NCI-H82 (cell line): ENCODE data around the gene RAC3.
"Not testable (repeated sequence)": the region's sequence is repeated elsewhere in the genome, so short reads cannot be mapped to it uniquely, and the experiment has no call there.

Source experiments
- DNase-seq: peaks from one replicate; lab custom pipeline; 2025; lab: John Stamatoyannopoulos, UW

RAC3 gene

GRCh38 chr17:82023447-82024241, 7.8 kb upstream of the RAC3 start:
- DNase-seq, result peak; percentile 64

- DNase-seq, result no peak
Measured at GRCh38 chr17:82024859-82025258, 6.6 kb upstream of the RAC3 start.

- DNase-seq, result no peak
Measured at GRCh38 chr17:82025401-82026107, 5.9 kb upstream of the RAC3 start.

GRCh38 chr17:82028246-82028645, 3.2 kb upstream of the RAC3 start:
- DNase-seq, result no peak

- DNase-seq, result no peak
Measured at GRCh38 chr17:82028966-82029365, 2.5 kb upstream of the RAC3 start.

- no peak for DNase-seq
Measured at GRCh38 chr17:82029391-82029790, 2.1 kb upstream of the RAC3 start.

GRCh38 chr17:82029990-82030469, 1.4 kb upstream of the RAC3 start:
- DNase-seq, result no peak

GRCh38 chr17:82030470-82031302, 792 bp upstream of the RAC3 start:
- DNase-seq, result peak; percentile 92

- DNase-seq, result peak; percentile 75
Measured at GRCh38 chr17:82031885-82032627, 578 bp downstream of the RAC3 start.

GRCh38 chr17:82033359-82034085, 2.0 kb downstream of the RAC3 start:
- DNase-seq, result no peak

GRCh38 chr17:82034371-82035011, 3.0 kb downstream of the RAC3 start:
- no peak for DNase-seq

GRCh38 chr17:82035488-82035887, 4.0 kb downstream of the RAC3 start:
- no peak for DNase-seq

GRCh38 chr17:82035956-82036633, 4.6 kb downstream of the RAC3 start:
- DNase-seq, result no peak

- DNase-seq, result no peak
Measured at GRCh38 chr17:82036634-82037091, 5.2 kb downstream of the RAC3 start.

- DNase-seq, result peak; percentile 99
Measured at GRCh38 chr17:82037092-82037888, 5.8 kb downstream of the RAC3 start, which contains the start of gene DCXR. DCXR (minus strand) TSS chr17:82037697; CDS start chr17:82037682, 15 bp downstream.

GRCh38 chr17:82037889-82038195, 6.4 kb downstream of the RAC3 start:
- DNase-seq, result no peak

- DNase-seq, result not testable (repeated sequence)
Measured at GRCh38 chr17:82038796-82039409, 7.4 kb downstream of the RAC3 start.

- DNase-seq, result no peak
Measured at GRCh38 chr17:82039695-82040299, 8.3 kb downstream of the RAC3 start.
